ENCODE results near the gene SSTR4. TPM values are rescaled to one million over a fixed set of nuclear protein-coding genes. Genes with fewer than 3 reads are reported as not detected.

Gene SSTR4
- total RNA-seq, 1 experiment from 2014 or later, result not detected

GRCh38 chr20:22995923-22996322 is 39.2 kb upstream of the SSTR4 start:
- ChIA-PET POLR2A (no interaction called here), CTCF (interaction anchor here (1.0 kb wide), 1 partner anchor 249 kb away, joined by 3 read pairs; no protein-coding TSS in a partner anchor)
- DNase-seq (ENCODE audit: unreplicated experiment), result no peak
- intact Hi-C loops (cut with micrococcal nuclease), result no loop called here
- H3K9me3 Mint-ChIP-seq (ENCODE audit: unreplicated experiment), result peaks cover 7% of the 10 kb centered on the region
- TF ChIP-seq CTCF (IDR thresholded peaks at IDR 0.05; ENCODE audit: unreplicated experiment), result no peak
- no peaks in the 10 kb centered on the region for H3K36me3 Mint-ChIP-seq (ENCODE audit: insufficient read depth, unreplicated experiment)
- no peak overlapping the region for H3K27ac Mint-ChIP-seq (ENCODE audit: low read depth, unreplicated experiment)
- BruUV-seq (replicated peaks), result no TSS peak
- H3K4me3 Mint-ChIP-seq (ENCODE audit: unreplicated experiment), result no peak overlapping the region
- H3K27me3 Mint-ChIP-seq (ENCODE audit: insufficient read depth, unreplicated experiment), result no peaks in the 10 kb centered on the region
- no peaks in the 10 kb centered on the region for H3K4me1 Mint-ChIP-seq (ENCODE audit: insufficient read depth, unreplicated experiment)

GRCh38 chr20:22998476-22998875 is 36.6 kb upstream of the SSTR4 start:
- no peak overlapping the region for H3K4me3 Mint-ChIP-seq (ENCODE audit: unreplicated experiment)
- DNase-seq (ENCODE audit: unreplicated experiment), result no peak
- H3K27ac Mint-ChIP-seq (ENCODE audit: low read depth, unreplicated experiment), result no peak overlapping the region
- no peaks in the 10 kb centered on the region for H3K9me3 Mint-ChIP-seq (ENCODE audit: unreplicated experiment)
- TF ChIP-seq CTCF (IDR thresholded peaks at IDR 0.05; ENCODE audit: unreplicated experiment), result no peak
- H3K4me1 Mint-ChIP-seq (ENCODE audit: insufficient read depth, unreplicated experiment), result no peaks in the 10 kb centered on the region
- H3K36me3 Mint-ChIP-seq (ENCODE audit: insufficient read depth, unreplicated experiment), result no peaks in the 10 kb centered on the region
- BruUV-seq (replicated peaks), result no TSS peak
- POLR2A ChIA-PET, result no interaction called here
- intact Hi-C loops (cut with micrococcal nuclease), result no loop called here
- no peaks in the 10 kb centered on the region for H3K27me3 Mint-ChIP-seq (ENCODE audit: insufficient read depth, unreplicated experiment)
- CTCF ChIA-PET, result interaction anchor here (0.6 to 2.2 kb wide), 7 partner anchors 9 to 203 kb away, joined by 3 to 6 read pairs (median 4); no protein-coding TSS in a partner anchor

- H3K27ac Mint-ChIP-seq (ENCODE audit: low read depth, unreplicated experiment), result no peak overlapping the region
- no peaks in the 10 kb centered on the region for H3K27me3 Mint-ChIP-seq (ENCODE audit: insufficient read depth, unreplicated experiment)
- TF ChIP-seq CTCF (IDR thresholded peaks at IDR 0.05; ENCODE audit: unreplicated experiment), result no peak
- H3K36me3 Mint-ChIP-seq (ENCODE audit: insufficient read depth, unreplicated experiment), result no peaks in the 10 kb centered on the region
- ChIA-PET POLR2A (no interaction called here), CTCF (interaction anchor here (0.6 to 2.2 kb wide), 5 partner anchors 13 to 275 kb away, joined by 3 to 6 read pairs (median 4); no protein-coding TSS in a partner anchor)
- H3K9me3 Mint-ChIP-seq (ENCODE audit: unreplicated experiment), result no peaks in the 10 kb centered on the region
- BruUV-seq (replicated peaks), result no TSS peak
- no peaks in the 10 kb centered on the region for H3K4me1 Mint-ChIP-seq (ENCODE audit: insufficient read depth, unreplicated experiment)
- no peak for DNase-seq (ENCODE audit: unreplicated experiment)
- no peak overlapping the region for H3K4me3 Mint-ChIP-seq (ENCODE audit: unreplicated experiment)
- intact Hi-C loops (cut with micrococcal nuclease), result no loop called here
These were observed 35.4 kb upstream of the SSTR4 start for GRCh38 chr20:22999756-23000155.

- TF ChIP-seq CTCF (IDR thresholded peaks at IDR 0.05; ENCODE audit: unreplicated experiment), result no peak
- Mint-ChIP-seq H3K27me3 (ENCODE audit: insufficient read depth, unreplicated experiment) (no peaks in the 10 kb centered on the region), H3K4me3 (ENCODE audit: unreplicated experiment) (no peak overlapping the region), H3K4me1 (ENCODE audit: insufficient read depth, unreplicated experiment) (no peaks in the 10 kb centered on the region), H3K27ac (ENCODE audit: low read depth, unreplicated experiment) (no peak overlapping the region), H3K36me3 (ENCODE audit: insufficient read depth, unreplicated experiment) (no peaks in the 10 kb centered on the region), H3K9me3 (ENCODE audit: unreplicated experiment) (no peaks in the 10 kb centered on the region)
- intact Hi-C loops (cut with micrococcal nuclease), result no loop called here
- no peak for DNase-seq (ENCODE audit: unreplicated experiment)
- ChIA-PET CTCF (interaction anchor here (0.6 to 2.0 kb wide), 4 partner anchors 8 to 276 kb away, joined by 3 to 6 read pairs (median 4); no protein-coding TSS in a partner anchor), POLR2A (no interaction called here)
- BruUV-seq (replicated peaks), result no TSS peak
These were observed 34.7 kb upstream of the SSTR4 start for GRCh38 chr20:23000232-23000947.
